A549 (cell line): Measurements from ENCODE around the gene SLC39A10. TPM values are rescaled to one million over a fixed set of nuclear protein-coding genes. Genes with fewer than 3 reads are reported as not detected.

ENCODE experiments used
- ATAC-seq, 2 experiments: fragments of 200-7000 bp in 1 of 2; fragments of >200 bp in 1 of 2; cut with Nextera tagmentation in 1 of 2; cut with Tn5 transposase in 1 of 2; 3 replicates each; pipeline versions ENCODE4 v1.8.0 to v1.9.1; 2018 to 2020; ENCODE audit warnings: mild to moderate bottlenecking in 1 of 2, moderate library complexity in 1 of 2
- CTCF ChIA-PET: fragments of 300-600 bp; sonication (Branson Sonifier 250); formaldehyde crosslinking; extraction: SDS; loops from one replicate; lab custom pipeline; 2021; ENCODE audit warnings: antibody characterized with exemption, inconsistent platforms; lab: Yijun Ruan, JAX
- POLR2A ChIA-PET: fragments of 350-600 bp; formaldehyde crosslinking; extraction: SDS; loops from one replicate; lab custom pipeline; 2021; ENCODE audit warnings: antibody characterized with exemption, inconsistent platforms; lab: Yijun Ruan, JAX
- DNase-seq, 2 experiments: peaks; one replicate each; pipeline versions ENCODE4 v3.0.0 to v3.0.0-alpha.2; 2011 to 2016; ENCODE audit warnings: low read depth in 1 of 2, low spot score in 1 of 2
- FAIRE-seq: peaks from 2 replicates; lab custom pipeline; 2011; peaks lifted over from hg19 to GRCh38; lab: Jason Lieb, UNC
- H3K27ac ChIP-seq, 2 experiments: fragments of >200 bp; sonication (Bioruptor Twin); formaldehyde crosslinking; 3 replicates each; pipeline ENCODE4 v1.5.1; 2016 to 2017
- H3K4me1 ChIP-seq: fragments of >200 bp; sonication (Bioruptor Twin); formaldehyde crosslinking; 3 replicates; pipeline ENCODE4 v1.6.1; 2016
- H3K4me2 ChIP-seq: fragments of >200 bp; sonication (Bioruptor Twin); formaldehyde crosslinking; 3 replicates; pipeline ENCODE4 v1.6.1; 2016
- H3K4me3 ChIP-seq: fragments of >200 bp; sonication (Bioruptor Twin); formaldehyde crosslinking; 3 replicates; pipeline ENCODE4 v1.5.1; 2016
- H3K9me3 ChIP-seq: fragments of >200 bp; sonication (Bioruptor Twin); formaldehyde crosslinking; 3 replicates; pipeline ENCODE4 v1.6.1; 2016
- BHLHE40 ChIP-seq: IDR thresholded peaks from 2 replicates; pipeline ENCODE4 v1.6.1; 2012; ENCODE audit warnings: low read depth, low read length, inconsistent platforms
- CHD2 ChIP-seq: fragments of 150-350 bp; IDR thresholded peaks from 2 replicates; pipeline ENCODE4 v1.6.1; 2014; ENCODE audit warnings: low read length; ENCODE audit not compliant: partially characterized antibody
- CHD4 ChIP-seq: fragments of 200-600 bp; sonication (generic); IDR thresholded peaks from 2 replicates; pipeline ENCODE4 v1.6.1; 2016; ENCODE audit warnings: antibody characterized with exemption, mild to moderate bottlenecking, borderline replicate concordance
- HOXB13 ChIP-seq: fragments of 250-450 bp; sonication (Bioruptor Pico); IDR thresholded peaks from 2 replicates; pipeline ENCODE4 v1.5.0; 2020; ENCODE audit warnings: low read depth, mild to moderate bottlenecking, moderate library complexity
- MAFK ChIP-seq: fragments of 450-650 bp; IDR thresholded peaks from 2 replicates; pipeline ENCODE4 v1.6.1; 2014; ENCODE audit not compliant: partially characterized antibody
- MAZ ChIP-seq: fragments of 150-350 bp; IDR thresholded peaks from 2 replicates; pipeline ENCODE4 v1.6.1; 2014; ENCODE audit warnings: antibody characterized with exemption, low read depth, low read length, borderline replicate concordance
- PHF8 ChIP-seq: fragments of 200-600 bp; sonication (generic); IDR thresholded peaks from 2 replicates; pipeline ENCODE4 v1.6.1; 2016; ENCODE audit warnings: low read depth, mild to moderate bottlenecking, antibody characterized with exemption, moderate library complexity, borderline replicate concordance
- POLR2AphosphoS2 ChIP-seq: conservative IDR thresholded peaks from 2 replicates; pipeline ENCODE4 v1.6.1; 2012; ENCODE audit warnings: low read length, improper control_type of control experiment, inconsistent platforms
- RAD21 ChIP-seq, 2 experiments: fragments of >200 bp in 1 of 2; sonication (Bioruptor Twin) in 1 of 2; formaldehyde crosslinking in 1 of 2; IDR thresholded peaks in 1 of 2; conservative IDR thresholded peaks in 1 of 2; 2 replicates in 1 of 2; 3 replicates in 1 of 2; pipeline ENCODE4 v1.6.1; 2012 to 2018; ENCODE audit warnings: inconsistent platforms in 1 of 2
- SMC3 ChIP-seq: fragments of >200 bp; sonication (Bioruptor Twin); formaldehyde crosslinking; IDR thresholded peaks from 3 replicates; pipeline ENCODE4 v1.6.1; 2018; ENCODE audit warnings: inconsistent platforms
- ZFP36 ChIP-seq: fragments of 450-650 bp; IDR thresholded peaks from 2 replicates; pipeline ENCODE4 v1.6.1; 2014; ENCODE audit warnings: borderline replicate concordance; ENCODE audit not compliant: partially characterized antibody
- ZNF302 ChIP-seq: fragments of 250-450 bp; sonication (Bioruptor Pico); IDR thresholded peaks from 2 replicates; pipeline ENCODE4 v1.9.0; 2021; ENCODE audit warnings: inconsistent platforms, mild to moderate bottlenecking, moderate library complexity
- WGBS: methylation state at CpG from one replicate; pipeline ENCODE4 v1.1.6; 2017; ENCODE audit errors: missing lambda C conversion rate; 5-methylcytosine and 5-hydroxymethylcytosine counted together
- polyA plus RNA-seq, 4 experiments: library from polyadenylated mRNA; depleted of rRNA in 3 of 4; stranded (reverse); fragments of >200 nt; fragmentation: RNase III in 1 of 4; extraction: RNeasy Plus Mini Kit Qiagen cat#74134 plus additional on column Dnase treatment in 1 of 4; gene quantifications; 2 replicates in 3 of 4; 3 replicates in 1 of 4; pipeline ENCODE4 v1.2.3, GENCODE V29; 2011 to 2017
- TF ChIP-seq, protein P1 (sequence below): IDR thresholded peaks from 2 replicates; pipeline ENCODE4 v1.6.1; 2012
- TF ChIP-seq, protein P2 (sequence below): fragments of 200-600 bp; sonication (generic); IDR thresholded peaks from 2 replicates; pipeline ENCODE4 v1.6.1; 2016; ENCODE audit warnings: antibody characterized with exemption, mild to moderate bottlenecking, moderate library complexity
- TF ChIP-seq, protein P3 (sequence below): fragments of 150-350 bp; IDR thresholded peaks from 2 replicates; pipeline ENCODE4 v1.6.1; 2014; ENCODE audit warnings: low read depth, mild to moderate bottlenecking, low read length
- TF ChIP-seq, protein P4 (sequence below): IDR thresholded peaks from 2 replicates; pipeline ENCODE4 v1.6.1; 2012; ENCODE audit warnings: low read depth, borderline replicate concordance
- TF ChIP-seq, protein P5 (sequence below): fragments of 250-450 bp; sonication (Bioruptor Pico); IDR thresholded peaks from 2 replicates; pipeline ENCODE4 v1.5.0; 2021; ENCODE audit warnings: mild to moderate bottlenecking, moderate library complexity, borderline replicate concordance
- TF ChIP-seq, protein P6 (sequence below): fragments of >200 bp; sonication (Bioruptor Twin); formaldehyde crosslinking; IDR thresholded peaks from 3 replicates; pipeline ENCODE4 v1.6.1; 2016
- TF ChIP-seq, protein P7 (sequence below): IDR thresholded peaks from 2 replicates; pipeline ENCODE4 v1.6.1; 2012

Gene SLC39A10
- polyA plus RNA-seq, 2 of the 4 experiments (the other 2 are of a cell fraction) = 38.4 to 42.6 TPM

DNA sequence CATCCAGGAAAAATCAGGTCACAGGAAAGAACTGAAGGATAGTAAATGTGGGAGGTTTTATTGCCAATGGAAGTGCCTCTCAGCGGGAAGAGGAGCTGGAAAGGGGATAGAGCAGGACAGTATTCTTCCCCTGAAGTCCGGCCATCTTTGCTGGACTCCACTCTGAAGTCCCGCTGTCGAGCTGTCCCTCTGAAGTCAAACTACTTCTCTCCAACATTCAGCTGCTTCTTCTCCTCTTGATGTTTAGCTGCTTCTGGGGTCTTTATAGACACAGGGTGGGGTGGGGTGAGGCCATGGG is 23.5 kb upstream of the SLC39A10 start:
- POLR2A ChIA-PET = no interaction called here
- WGBS = 91% methylated on average over 4 of the region's 4 CpGs

More for the DNA sequence above, 23.5 kb upstream of the SLC39A10 start:
- no peak overlapping the region for H3K27ac ChIP-seq
- FAIRE-seq (no peak), ATAC-seq (peak; percentile 24 to 26; a peak in 2 of 6 replicates), DNase-seq (no peak)
- CTCF ChIA-PET = no interaction called here
- no peak overlapping the region for H3K4me2 ChIP-seq
- H3K4me3 ChIP-seq = no peak overlapping the region
- no peaks in the 10 kb centered on the region for H3K9me3 ChIP-seq
- H3K4me1 ChIP-seq = no peaks in the 10 kb centered on the region
- no peak for TF ChIP-seq BHLHE40
- no peak for TF ChIP-seq RAD21 (conservative IDR thresholded peaks at IDR 0.05 in 1 of 2, IDR thresholded peaks at IDR 0.05 in 1 of 2)
- TF ChIP-seq CHD2 = no peak
- TF ChIP-seq, protein P1, sequence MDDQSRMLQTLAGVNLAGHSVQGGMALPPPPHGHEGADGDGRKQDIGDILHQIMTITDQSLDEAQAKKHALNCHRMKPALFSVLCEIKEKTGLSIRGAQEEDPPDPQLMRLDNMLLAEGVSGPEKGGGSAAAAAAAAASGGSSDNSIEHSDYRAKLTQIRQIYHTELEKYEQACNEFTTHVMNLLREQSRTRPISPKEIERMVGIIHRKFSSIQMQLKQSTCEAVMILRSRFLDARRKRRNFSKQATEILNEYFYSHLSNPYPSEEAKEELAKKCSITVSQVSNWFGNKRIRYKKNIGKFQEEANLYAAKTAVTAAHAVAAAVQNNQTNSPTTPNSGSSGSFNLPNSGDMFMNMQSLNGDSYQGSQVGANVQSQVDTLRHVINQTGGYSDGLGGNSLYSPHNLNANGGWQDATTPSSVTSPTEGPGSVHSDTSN = no peak
- TF ChIP-seq MAFK = no peak
- TF ChIP-seq, protein P2, sequence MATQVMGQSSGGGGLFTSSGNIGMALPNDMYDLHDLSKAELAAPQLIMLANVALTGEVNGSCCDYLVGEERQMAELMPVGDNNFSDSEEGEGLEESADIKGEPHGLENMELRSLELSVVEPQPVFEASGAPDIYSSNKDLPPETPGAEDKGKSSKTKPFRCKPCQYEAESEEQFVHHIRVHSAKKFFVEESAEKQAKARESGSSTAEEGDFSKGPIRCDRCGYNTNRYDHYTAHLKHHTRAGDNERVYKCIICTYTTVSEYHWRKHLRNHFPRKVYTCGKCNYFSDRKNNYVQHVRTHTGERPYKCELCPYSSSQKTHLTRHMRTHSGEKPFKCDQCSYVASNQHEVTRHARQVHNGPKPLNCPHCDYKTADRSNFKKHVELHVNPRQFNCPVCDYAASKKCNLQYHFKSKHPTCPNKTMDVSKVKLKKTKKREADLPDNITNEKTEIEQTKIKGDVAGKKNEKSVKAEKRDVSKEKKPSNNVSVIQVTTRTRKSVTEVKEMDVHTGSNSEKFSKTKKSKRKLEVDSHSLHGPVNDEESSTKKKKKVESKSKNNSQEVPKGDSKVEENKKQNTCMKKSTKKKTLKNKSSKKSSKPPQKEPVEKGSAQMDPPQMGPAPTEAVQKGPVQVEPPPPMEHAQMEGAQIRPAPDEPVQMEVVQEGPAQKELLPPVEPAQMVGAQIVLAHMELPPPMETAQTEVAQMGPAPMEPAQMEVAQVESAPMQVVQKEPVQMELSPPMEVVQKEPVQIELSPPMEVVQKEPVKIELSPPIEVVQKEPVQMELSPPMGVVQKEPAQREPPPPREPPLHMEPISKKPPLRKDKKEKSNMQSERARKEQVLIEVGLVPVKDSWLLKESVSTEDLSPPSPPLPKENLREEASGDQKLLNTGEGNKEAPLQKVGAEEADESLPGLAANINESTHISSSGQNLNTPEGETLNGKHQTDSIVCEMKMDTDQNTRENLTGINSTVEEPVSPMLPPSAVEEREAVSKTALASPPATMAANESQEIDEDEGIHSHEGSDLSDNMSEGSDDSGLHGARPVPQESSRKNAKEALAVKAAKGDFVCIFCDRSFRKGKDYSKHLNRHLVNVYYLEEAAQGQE = no peak
- TF ChIP-seq, protein P3, sequence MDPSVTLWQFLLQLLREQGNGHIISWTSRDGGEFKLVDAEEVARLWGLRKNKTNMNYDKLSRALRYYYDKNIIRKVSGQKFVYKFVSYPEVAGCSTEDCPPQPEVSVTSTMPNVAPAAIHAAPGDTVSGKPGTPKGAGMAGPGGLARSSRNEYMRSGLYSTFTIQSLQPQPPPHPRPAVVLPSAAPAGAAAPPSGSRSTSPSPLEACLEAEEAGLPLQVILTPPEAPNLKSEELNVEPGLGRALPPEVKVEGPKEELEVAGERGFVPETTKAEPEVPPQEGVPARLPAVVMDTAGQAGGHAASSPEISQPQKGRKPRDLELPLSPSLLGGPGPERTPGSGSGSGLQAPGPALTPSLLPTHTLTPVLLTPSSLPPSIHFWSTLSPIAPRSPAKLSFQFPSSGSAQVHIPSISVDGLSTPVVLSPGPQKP = no peak
- TF ChIP-seq, protein P4, sequence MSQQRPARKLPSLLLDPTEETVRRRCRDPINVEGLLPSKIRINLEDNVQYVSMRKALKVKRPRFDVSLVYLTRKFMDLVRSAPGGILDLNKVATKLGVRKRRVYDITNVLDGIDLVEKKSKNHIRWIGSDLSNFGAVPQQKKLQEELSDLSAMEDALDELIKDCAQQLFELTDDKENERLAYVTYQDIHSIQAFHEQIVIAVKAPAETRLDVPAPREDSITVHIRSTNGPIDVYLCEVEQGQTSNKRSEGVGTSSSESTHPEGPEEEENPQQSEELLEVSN = no peak
- TF ChIP-seq POLR2AphosphoS2 = no peak
- TF ChIP-seq, protein P5, sequence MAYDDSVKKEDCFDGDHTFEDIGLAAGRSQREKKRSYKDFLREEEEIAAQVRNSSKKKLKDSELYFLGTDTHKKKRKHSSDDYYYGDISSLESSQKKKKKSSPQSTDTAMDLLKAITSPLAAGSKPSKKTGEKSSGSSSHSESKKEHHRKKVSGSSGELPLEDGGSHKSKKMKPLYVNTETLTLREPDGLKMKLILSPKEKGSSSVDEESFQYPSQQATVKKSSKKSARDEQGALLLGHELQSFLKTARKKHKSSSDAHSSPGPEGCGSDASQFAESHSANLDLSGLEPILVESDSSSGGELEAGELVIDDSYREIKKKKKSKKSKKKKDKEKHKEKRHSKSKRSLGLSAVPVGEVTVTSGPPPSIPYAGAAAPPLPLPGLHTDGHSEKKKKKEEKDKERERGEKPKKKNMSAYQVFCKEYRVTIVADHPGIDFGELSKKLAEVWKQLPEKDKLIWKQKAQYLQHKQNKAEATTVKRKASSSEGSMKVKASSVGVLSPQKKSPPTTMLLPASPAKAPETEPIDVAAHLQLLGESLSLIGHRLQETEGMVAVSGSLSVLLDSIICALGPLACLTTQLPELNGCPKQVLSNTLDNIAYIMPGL (CRISPR knock-in tag) = no peak
- no peak for TF ChIP-seq ZFP36
- no peak for TF ChIP-seq MAZ
- TF ChIP-seq CHD4 = no peak
- no peak for TF ChIP-seq SMC3
- no peak for TF ChIP-seq PHF8
- TF ChIP-seq HOXB13 (CRISPR knock-in tag) = no peak
- TF ChIP-seq, protein P6, sequence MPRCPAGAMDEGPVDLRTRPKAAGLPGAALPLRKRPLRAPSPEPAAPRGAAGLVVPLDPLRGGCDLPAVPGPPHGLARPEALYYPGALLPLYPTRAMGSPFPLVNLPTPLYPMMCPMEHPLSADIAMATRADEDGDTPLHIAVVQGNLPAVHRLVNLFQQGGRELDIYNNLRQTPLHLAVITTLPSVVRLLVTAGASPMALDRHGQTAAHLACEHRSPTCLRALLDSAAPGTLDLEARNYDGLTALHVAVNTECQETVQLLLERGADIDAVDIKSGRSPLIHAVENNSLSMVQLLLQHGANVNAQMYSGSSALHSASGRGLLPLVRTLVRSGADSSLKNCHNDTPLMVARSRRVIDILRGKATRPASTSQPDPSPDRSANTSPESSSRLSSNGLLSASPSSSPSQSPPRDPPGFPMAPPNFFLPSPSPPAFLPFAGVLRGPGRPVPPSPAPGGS = no peak
- TF ChIP-seq ZNF302 (CRISPR knock-in tag) = no peak
- TF ChIP-seq, protein P7, sequence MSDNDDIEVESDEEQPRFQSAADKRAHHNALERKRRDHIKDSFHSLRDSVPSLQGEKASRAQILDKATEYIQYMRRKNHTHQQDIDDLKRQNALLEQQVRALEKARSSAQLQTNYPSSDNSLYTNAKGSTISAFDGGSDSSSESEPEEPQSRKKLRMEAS = no peak
